Activated naive CD8-positive, alpha-beta T cell treated with anti-CD3 and anti-CD28 coated beads, Interleukin-2, amount 50 U/mL, for 16 hours (primary cell): ENCODE results near the gene SH3TC1.

Experiments used
- DNase-seq: peaks from one replicate; pipeline ENCODE4 v3.0.0-alpha.2; 2020; ENCODE audit warnings: low read depth, low spot score

SH3TC1 gene

GRCh38 chr4:8286719-8287342 is 87.7 kb downstream of the SH3TC1 start:
- no peak for DNase-seq

GRCh38 chr4:8287343-8288280 is 88.5 kb downstream of the SH3TC1 start:
- no peak for DNase-seq

- DNase-seq: no peak
Observed at GRCh38 chr4:8289151-8289750, 90.2 kb downstream of the SH3TC1 start.

GRCh38 chr4:8289956-8290700 is 91.0 kb downstream of the SH3TC1 start:
- DNase-seq: no peak

GRCh38 chr4:8290701-8290970 is 91.5 kb downstream of the SH3TC1 start:
- DNase-seq: no peak
